ENCODE data around the gene PRKD1.

DNA sequence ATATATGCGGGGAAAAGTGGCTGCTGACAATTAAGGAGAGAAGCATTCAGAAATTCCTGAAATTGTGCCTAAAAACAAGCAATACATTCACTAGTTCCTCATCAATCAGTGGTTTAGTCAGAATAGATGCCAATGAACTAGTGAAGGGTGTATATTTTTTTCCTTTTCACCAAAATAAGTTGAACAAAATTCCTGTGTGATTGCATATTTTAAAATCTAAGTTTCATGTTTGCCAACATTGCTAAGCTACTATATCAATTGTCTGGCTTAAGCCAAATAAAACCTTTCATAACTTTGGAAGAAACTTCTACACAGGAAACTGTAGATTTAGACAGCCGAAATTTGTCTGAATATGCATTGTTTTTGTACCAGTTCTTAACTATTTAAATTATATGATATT is 8.7 kb downstream of the PRKD1 start:
- TF ChIP-seq FOXA1 (IDR thresholded peaks at IDR 0.05) (no peak), FOXM1 (IDR thresholded peaks at IDR 0.05; ENCODE audit: borderline replicate concordance) (no peak), FOXK2 (IDR thresholded peaks at IDR 0.05) (no peak), TARDBP (IDR thresholded peaks at IDR 0.05) (no peak), ELF4 (IDR thresholded peaks at IDR 0.05) (no peak)

Data from HEK293T (cell line).